ENCODE measurements around the gene DDX28. TPM values are rescaled to one million over a fixed set of nuclear protein-coding genes. Genes with fewer than 3 reads are reported as not detected.
"Not testable (repeated sequence)": the region's sequence is repeated elsewhere in the genome, so short reads cannot be mapped to it uniquely, and the experiment has no call there.

Gene DDX28
- total and polyA plus RNA-seq, 2 experiments from 2014 or later = 12.2 to 23.8 TPM

GRCh38 chr16:67975321-67976105 lies 47.5 kb downstream of the DDX28 start (continued):
- no peak for TF ChIP-seq REST (IDR thresholded peaks at IDR 0.05; ENCODE audit: unreplicated experiment)
- TF ChIP-seq STAT1 (IDR thresholded peaks at IDR 0.05; ENCODE audit: unreplicated experiment) = no peak
- TF ChIP-seq, protein P1, sequence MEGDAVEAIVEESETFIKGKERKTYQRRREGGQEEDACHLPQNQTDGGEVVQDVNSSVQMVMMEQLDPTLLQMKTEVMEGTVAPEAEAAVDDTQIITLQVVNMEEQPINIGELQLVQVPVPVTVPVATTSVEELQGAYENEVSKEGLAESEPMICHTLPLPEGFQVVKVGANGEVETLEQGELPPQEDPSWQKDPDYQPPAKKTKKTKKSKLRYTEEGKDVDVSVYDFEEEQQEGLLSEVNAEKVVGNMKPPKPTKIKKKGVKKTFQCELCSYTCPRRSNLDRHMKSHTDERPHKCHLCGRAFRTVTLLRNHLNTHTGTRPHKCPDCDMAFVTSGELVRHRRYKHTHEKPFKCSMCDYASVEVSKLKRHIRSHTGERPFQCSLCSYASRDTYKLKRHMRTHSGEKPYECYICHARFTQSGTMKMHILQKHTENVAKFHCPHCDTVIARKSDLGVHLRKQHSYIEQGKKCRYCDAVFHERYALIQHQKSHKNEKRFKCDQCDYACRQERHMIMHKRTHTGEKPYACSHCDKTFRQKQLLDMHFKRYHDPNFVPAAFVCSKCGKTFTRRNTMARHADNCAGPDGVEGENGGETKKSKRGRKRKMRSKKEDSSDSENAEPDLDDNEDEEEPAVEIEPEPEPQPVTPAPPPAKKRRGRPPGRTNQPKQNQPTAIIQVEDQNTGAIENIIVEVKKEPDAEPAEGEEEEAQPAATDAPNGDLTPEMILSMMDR (conservative IDR thresholded peaks at IDR 0.05; ENCODE audit: low read depth in 2 of 2) = no peak
- TF ChIP-seq ZNF114 (CRISPR knock-in tag; IDR thresholded peaks at IDR 0.05) = no peak
- no peak for TF ChIP-seq NANOG (IDR thresholded peaks at IDR 0.05; ENCODE audit: borderline replicate concordance)
- TF ChIP-seq, protein P2, sequence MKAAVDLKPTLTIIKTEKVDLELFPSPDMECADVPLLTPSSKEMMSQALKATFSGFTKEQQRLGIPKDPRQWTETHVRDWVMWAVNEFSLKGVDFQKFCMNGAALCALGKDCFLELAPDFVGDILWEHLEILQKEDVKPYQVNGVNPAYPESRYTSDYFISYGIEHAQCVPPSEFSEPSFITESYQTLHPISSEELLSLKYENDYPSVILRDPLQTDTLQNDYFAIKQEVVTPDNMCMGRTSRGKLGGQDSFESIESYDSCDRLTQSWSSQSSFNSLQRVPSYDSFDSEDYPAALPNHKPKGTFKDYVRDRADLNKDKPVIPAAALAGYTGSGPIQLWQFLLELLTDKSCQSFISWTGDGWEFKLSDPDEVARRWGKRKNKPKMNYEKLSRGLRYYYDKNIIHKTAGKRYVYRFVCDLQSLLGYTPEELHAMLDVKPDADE (IDR thresholded peaks at IDR 0.05) = no peak
- no peak for TF ChIP-seq CREB1 (CRISPR knock-in tag; IDR thresholded peaks at IDR 0.05; ENCODE audit: low read depth)

DNA sequence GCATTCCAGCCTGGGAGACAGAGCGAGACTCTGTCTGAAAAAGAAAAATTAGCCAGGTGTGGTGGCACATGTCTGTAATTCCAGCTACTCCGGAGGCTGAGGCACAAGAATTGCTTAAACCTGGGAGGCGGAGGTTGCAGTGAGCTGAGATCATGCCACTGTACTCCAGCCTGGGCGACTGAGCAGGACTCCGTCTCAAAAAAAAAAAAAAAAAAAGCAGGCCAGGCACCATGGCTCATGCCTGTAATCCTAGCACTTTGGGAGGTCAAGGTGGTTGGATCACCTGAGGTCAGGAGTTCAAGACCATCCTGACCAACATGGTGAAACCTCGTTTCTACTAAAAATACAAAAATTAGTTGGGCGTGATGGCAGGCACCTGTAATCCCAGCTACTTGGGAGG lies 50.7 kb downstream of the DDX28 start:
- not testable (repeated sequence) for H3K36me3 ChIP-seq (ENCODE audit: insufficient read depth); H3K27me3 ChIP-seq (ENCODE audit: insufficient read depth); H3K4me1 Mint-ChIP-seq; H3K9me3 Mint-ChIP-seq; H4K20me1 ChIP-seq (replicated peaks; ENCODE audit: insufficient read depth); DNase-seq (ENCODE audit: low spot score); H3K79me2 ChIP-seq (replicated peaks; ENCODE audit: insufficient read depth); ATAC-seq; H3K4me3 ChIP-seq; H3K4me3 Mint-ChIP-seq; H3K27ac Mint-ChIP-seq; H3K27ac ChIP-seq (ENCODE audit: low read depth); H3K4me2 ChIP-seq; H3K36me3 Mint-ChIP-seq (ENCODE audit: low read depth); H2AFZ ChIP-seq; H3K9me2 ChIP-seq (ENCODE audit: insufficient read depth); H3K4me1 ChIP-seq (ENCODE audit: insufficient read depth)
- H3K27me3 Mint-ChIP-seq (ENCODE audit: insufficient read depth, low read depth, poor library complexity) = peaks cover 16% of the 10 kb centered on the region
- H3F3A ChIP-seq (replicated peaks; ENCODE audit: low read depth) = 0 out of 2 replicates have a peak, but pooled peaks cover 11% of the 10 kb centered on the region

All from GM23338 (cell line).